GM12878 (cell line): ENCODE results near the gene ZNF669. TPM values are rescaled to one million over a fixed set of nuclear protein-coding genes. Genes with fewer than 3 reads are reported as not detected.
"Not testable (repeated sequence)": the region's sequence is repeated elsewhere in the genome, so short reads cannot be mapped to it uniquely, and the experiment has no call there.

Experiments
- ATAC-seq: fragments of 200-7000 bp; cut with Tn5 transposase; 3 replicates; pipeline ENCODE4 v1.9.1; 2020; ENCODE audit warnings: mild to moderate bottlenecking, moderate library complexity
- BruUV-seq: library from RNA; stranded (reverse); fragments of 400-500 nt; replicated peaks from 2 replicates; lab custom pipeline; 2021; lab: Mats Ljungman, UMichigan
- CTCF ChIA-PET: fragments of 300-600 bp; sonication (Branson Sonifier 250); formaldehyde crosslinking; extraction: SDS; loops from one replicate; lab custom pipeline; 2021; ENCODE audit warnings: inconsistent platforms; lab: Yijun Ruan, JAX
- POLR2A ChIA-PET: fragments of 350-600 bp; formaldehyde crosslinking; extraction: SDS; loops from one replicate; lab custom pipeline; 2021; ENCODE audit warnings: inconsistent platforms; lab: Charles Lee
- RAD21 ChIA-PET: fragments of 300-600 bp; sonication (Branson Sonifier 250); formaldehyde crosslinking; loops from one replicate; lab custom pipeline; 2023; ENCODE audit warnings: antibody characterized with exemption; ENCODE audit not compliant: unreplicated experiment; lab: Charles Lee
- SMC1A ChIA-PET: fragments of 300-600 bp; sonication (Branson Sonifier 250); formaldehyde crosslinking; loops from one replicate; lab custom pipeline; 2023; ENCODE audit not compliant: unreplicated experiment, uncharacterized antibody; lab: Charles Lee
- DNase-seq: peaks from one replicate; pipeline ENCODE4 v3.0.0-alpha.2; 2011; ENCODE audit warnings: low read depth, low spot score
- FAIRE-seq: peaks from 3 replicates; lab custom pipeline; 2011; peaks lifted over from hg19 to GRCh38; lab: Jason Lieb, UNC
- H2AFZ ChIP-seq: 2 replicates; pipeline ENCODE4 v1.6.0; 2011; ENCODE audit warnings: low read depth, low read length, control low read depth; ENCODE audit not compliant: control insufficient read depth
- H3K27ac ChIP-seq: 2 replicates; pipeline ENCODE4 v1.5.1; 2011; ENCODE audit warnings: control low read depth; ENCODE audit not compliant: control insufficient read depth, insufficient read depth
- H3K27me3 ChIP-seq, 2 experiments: replicated peaks in 1 of 2; 2 replicates each; pipeline versions ENCODE4 v1.6.0 to v1.6.1; 2011; ENCODE audit warnings: low read length in 1 of 2; ENCODE audit not compliant: control insufficient read depth in 2 of 2, insufficient read depth in 2 of 2
- H3K36me3 ChIP-seq, 2 experiments: 2 replicates each; pipeline ENCODE4 v1.5.1; 2011; ENCODE audit warnings: low read length in 1 of 2; ENCODE audit not compliant: control insufficient read depth in 2 of 2, insufficient read depth in 2 of 2
- H3K4me1 ChIP-seq: 2 replicates; pipeline ENCODE4 v1.6.1; 2011; ENCODE audit warnings: mild to moderate bottlenecking, low read length, moderate library complexity, mixed read lengths; ENCODE audit not compliant: control insufficient read depth, insufficient read depth
- H3K4me2 ChIP-seq: 2 replicates; pipeline ENCODE4 v1.6.0; 2011; ENCODE audit warnings: control low read depth; ENCODE audit not compliant: control insufficient read depth, insufficient read depth
- H3K4me3 ChIP-seq: fragments of 200-600 bp; sonication (generic); 2 replicates; pipeline ENCODE4 v1.5.1; 2016
- H3K79me2 ChIP-seq: 2 replicates; pipeline ENCODE4 v1.6.0; 2011; ENCODE audit warnings: low read length; ENCODE audit not compliant: control insufficient read depth, insufficient read depth
- H3K9ac ChIP-seq: 2 replicates; pipeline ENCODE4 v1.8.0; 2011; ENCODE audit warnings: low read length, control low read depth, mixed read lengths; ENCODE audit not compliant: control insufficient read depth, insufficient read depth
- H3K9me3 ChIP-seq: replicated peaks from 3 replicates; pipeline ENCODE4 v1.5.1; 2011; ENCODE audit warnings: mild to moderate bottlenecking, low read length; ENCODE audit not compliant: control insufficient read depth, insufficient read depth
- H4K20me1 ChIP-seq: 2 replicates; pipeline ENCODE4 v1.6.0; 2011; ENCODE audit not compliant: control insufficient read depth, insufficient read depth
- IKZF2 ChIP-seq, 2 experiments: fragments of 450-650 bp; IDR thresholded peaks; 2 replicates each; pipeline ENCODE4 v1.6.1; 2017; ENCODE audit warnings: mild to moderate bottlenecking in 2 of 2, moderate library complexity in 2 of 2
- IRF4 ChIP-seq: IDR thresholded peaks from 2 replicates; pipeline ENCODE4 v1.6.1; 2011; ENCODE audit warnings: low read depth, low read length
- WGBS: methylation state at CpG from one replicate; pipeline ENCODE4 v1.1.6; 2016; ENCODE audit warnings: low lambda C conversion rate; ENCODE audit not compliant: insufficient replicate concordance, insufficient coverage; ENCODE audit errors: missing lambda C conversion rate; 5-methylcytosine and 5-hydroxymethylcytosine counted together
- in situ Hi-C: fragments of 300-500 bp; cut with MboI; formaldehyde crosslinking; loops from 9 replicates; pipeline ENCODE4 v1.14.3; 2018; ENCODE audit warnings: mixed read lengths
- intact Hi-C: fragments of 100-400 bp; cut with micrococcal nuclease; formaldehyde crosslinking; loops from one replicate; pipeline ENCODE4 v1.14.2; 2022; ENCODE audit not compliant: unreplicated experiment
- polyA plus RNA-seq, 11 experiments: library from polyadenylated mRNA; depleted of rRNA in 4 of 11; unstranded in 6 of 11; stranded (reverse) in 5 of 11; fragments of >200 nt; fragmentation: Nextera tagmentation in 4 of 11; fragmentation: Illumina TruSeq in 1 of 11; extraction: Ambion mirVana in 4 of 11; extraction: Trizol in 1 of 11; gene quantifications; 1 replicate in 1 of 11; 2 replicates in 10 of 11; pipeline versions ENCODE4 v1.2.1 to v1.2.3, GENCODE V29; 2011 to 2016; ENCODE audit warnings: inconsistent platforms in 2 of 11, missing spikeins in 2 of 11, low read depth in 1 of 11
- total RNA-seq, 4 experiments: library from RNA; depleted of rRNA in 3 of 4; stranded (reverse); fragments of >200 nt in 3 of 4; fragmentation: Illumina TruSeq in 1 of 4; extraction: Trizol in 1 of 4; gene quantifications; 2 replicates each; pipeline versions ENCODE4 v1.2.1 to v1.2.3, GENCODE V29; 2013 to 2021

ZNF669 gene
- total and polyA plus RNA-seq, 10 of the 15 experiments (the other 5 are each of a cell fraction or from before 2014, with no cell fraction given): 4.8 to 11.1 (median 5.8) TPM

GRCh38 chr1:247121382-247121781 lies 17.2 kb upstream of the ZNF669 start:
- FAIRE-seq (no peak), ATAC-seq (no peak), DNase-seq (no peak)
- in situ Hi-C loops: no loop called here
- no TSS peak for BruUV-seq
- 83% methylated on average over 6 of the region's 6 CpGs for WGBS
- H3K9ac ChIP-seq: no peak overlapping the region
- H3K4me1 ChIP-seq: no peaks in the 10 kb centered on the region
- no peak overlapping the region for H3K4me3 ChIP-seq
- H4K20me1 ChIP-seq: no peaks in the 10 kb centered on the region
- peaks cover 2% of the 10 kb centered on the region; the same call in 1 of the 3 replicates for H3K9me3 ChIP-seq
- POLR2A ChIA-PET: no interaction called here
- RAD21 ChIA-PET: no interaction called here
- no peak for TF ChIP-seq IRF4
- no peak for TF ChIP-seq IKZF2 (IDR thresholded peaks at IDR 0.05)
- no peak overlapping the region for H2AFZ ChIP-seq
- SMC1A ChIA-PET: no interaction called here
- H3K36me3 ChIP-seq: no peaks in the 10 kb centered on the region
- H3K27ac ChIP-seq: no peak overlapping the region
- CTCF ChIA-PET: no interaction called here
- intact Hi-C loops: no loop called here
- no peak overlapping the region for H3K4me2 ChIP-seq
- H3K79me2 ChIP-seq: no peaks in the 10 kb centered on the region
- no peaks in the 10 kb centered on the region for H3K27me3 ChIP-seq

- H3K4me3 ChIP-seq, intact Hi-C loops, H2AFZ ChIP-seq, H3K4me1 ChIP-seq, H3K9me3 ChIP-seq, H4K20me1 ChIP-seq, H3K27ac ChIP-seq, DNase-seq, SMC1A ChIA-PET, CTCF ChIA-PET, ATAC-seq, H3K36me3 ChIP-seq, H3K4me2 ChIP-seq, POLR2A ChIA-PET, FAIRE-seq, BruUV-seq, H3K9ac ChIP-seq, H3K79me2 ChIP-seq, in situ Hi-C loops, H3K27me3 ChIP-seq, RAD21 ChIA-PET: not testable (repeated sequence)
- 51% methylated on average over 4 of the region's 4 CpGs for WGBS
Observed at GRCh38 chr1:247120408-247120668, 16.2 kb upstream of the ZNF669 start.
